Heart left ventricle (tissue), 16 donors: Measurements from ENCODE around the gene RINL. TPM values are rescaled to one million over a fixed set of nuclear protein-coding genes. Genes with fewer than 3 reads are reported as not detected.

ENCODE experiments used
- ATAC-seq, 4 donors: fragments of 200-7000 bp; cut with Tn5 transposase; one replicate each; pipeline ENCODE4 v1.9.1; 2020 to 2022; ENCODE audit warnings: moderate library complexity in 4 of 4, mild to moderate bottlenecking in 3 of 4, moderate number of reproducible peaks in 1 of 4
- DNase-seq, 5 donors: peaks; one replicate each; pipeline ENCODE4 v3.0.0-alpha.2; 2020
- H3K27ac ChIP-seq, 12 donors: fragments of 200-600 bp; sonication (generic) in 4 of 12; one replicate each; pipeline versions ENCODE4 v1.5.0 to v1.8.0; 2016 to 2022; ENCODE audit warnings: mild to moderate bottlenecking in 2 of 12
- H3K27me3 ChIP-seq, 9 donors: fragments of 200-600 bp; sonication (generic) in 2 of 9; one replicate each; pipeline versions ENCODE4 v1.5.1 to v1.8.0; 2016 to 2022; ENCODE audit warnings: mild to moderate bottlenecking in 3 of 9
- H3K36me3 ChIP-seq, 9 donors: fragments of 200-600 bp; sonication (generic) in 2 of 9; one replicate each; pipeline versions ENCODE4 v1.5.0 to v1.8.0; 2018 to 2022; ENCODE audit warnings: mild to moderate bottlenecking in 2 of 9
- H3K4me1 ChIP-seq, 12 donors: fragments of 200-600 bp; sonication (generic) in 4 of 12; one replicate each; pipeline versions ENCODE4 v1.5.0 to v1.8.0; 2016 to 2022; ENCODE audit warnings: mild to moderate bottlenecking in 3 of 12
- H3K4me3 ChIP-seq, 12 donors: fragments of 200-600 bp; sonication (generic) in 4 of 12; one replicate each; pipeline versions ENCODE4 v1.5.0 to v1.8.0; 2017 to 2022; ENCODE audit warnings: mild to moderate bottlenecking in 9 of 12, moderate library complexity in 4 of 12
- H3K9me3 ChIP-seq, 12 donors: fragments of 200-600 bp; sonication (generic) in 4 of 12; one replicate each; pipeline versions ENCODE4 v1.5.0 to v1.8.0; 2016 to 2022; ENCODE audit warnings: mild to moderate bottlenecking in 1 of 12
- POLR2A ChIP-seq, 2 donors: fragments of 450-650 bp; IDR thresholded peaks; one replicate each; pipeline ENCODE4 v1.6.1; 2017; ENCODE audit warnings: antibody characterized with exemption in 2 of 2, mild to moderate bottlenecking in 2 of 2, moderate library complexity in 2 of 2
- WGBS, 4 donors: extraction: QIAGEN DNeasy Blood & Tissue Kit in 2 of 4; methylation state at CpG; one replicate each; pipeline versions ENCODE4 v1.1.5 to v1.1.7; 2013 to 2018; 5-methylcytosine and 5-hydroxymethylcytosine counted together
- intact Hi-C, 10 donors: fragments of 100-400 bp; cut with DNase I; formaldehyde crosslinking; loops; one replicate each; pipeline versions ENCODE4 v1.11.1 to v1.14.2; 2022
- polyA plus RNA-seq, 2 donors: library from polyadenylated mRNA; stranded (reverse); fragments of 200-250 nt; gene quantifications; one replicate each; pipeline ENCODE4 v1.2.3, GENCODE V29; 2013
- total RNA-seq, 9 donors: library from RNA; depleted of rRNA in 2 of 9; stranded (reverse); fragments of >200 nt in 2 of 9; fragmentation: NEBNext Ultra II Directional in 3 of 9; extraction: Animal tissue kit (Norgen Biotek cat#: 25700) in 3 of 9; gene quantifications; one replicate each; pipeline versions ENCODE4 v1.1.0 to v1.2.4, GENCODE V29; 2016 to 2023
- TF ChIP-seq, protein P1 (sequence below), 12 donors: fragments of 200-600 bp; sonication (generic) in 4 of 12; IDR thresholded peaks; one replicate each; pipeline versions ENCODE4 v1.5.0 to v1.8.0; 2018 to 2022; ENCODE audit warnings: antibody characterized with exemption in 12 of 12, mild to moderate bottlenecking in 5 of 12
- donor health status: ischemic (EF 13 %, LVEDD 7.1; RV severe dilation, severe dysfunction).
- donor health status: healthy with polysubstance abuse.
- donor health status: DM: no; HTN: yes; CAD: no.
- donor health status: DM: no; HTN: no; CAD: no.
- donor health status: ischemic (EF 25% LVEDD 6.9; RV normal size, moderate dysfunction).
- donor health status: ischemic (EF 25% LVEDD 5.7; RV mildly dilated, moderate dysfunction).
- donor health status: healthy.
- donor health status: DM: yes; HTN: yes; CAD: no.
- donor health status: ischemic (EF 35%, LVEDD 5.7; RV mildly dilated, moderate dysfunction).
- donor health status: nonischemic (EF 11% LVEDD 7.7; RV severe dilation, severe dysfunction).
- donor health status: DM: yes; HTN: yes; CAD: no.
- donor health status: PGD.
- donor health status: ischemic (EF 29% LVEDD 5.4; RV normal size, mild dysfunction).
- donor health status: nonischemic (EF 23%, LVEDD 6.1; RV moderate dilation, normal function).

Gene RINL
- total and polyA plus RNA-seq, 11 donors = 1.6 to 11.3 (median 4.3) TPM

DNA sequence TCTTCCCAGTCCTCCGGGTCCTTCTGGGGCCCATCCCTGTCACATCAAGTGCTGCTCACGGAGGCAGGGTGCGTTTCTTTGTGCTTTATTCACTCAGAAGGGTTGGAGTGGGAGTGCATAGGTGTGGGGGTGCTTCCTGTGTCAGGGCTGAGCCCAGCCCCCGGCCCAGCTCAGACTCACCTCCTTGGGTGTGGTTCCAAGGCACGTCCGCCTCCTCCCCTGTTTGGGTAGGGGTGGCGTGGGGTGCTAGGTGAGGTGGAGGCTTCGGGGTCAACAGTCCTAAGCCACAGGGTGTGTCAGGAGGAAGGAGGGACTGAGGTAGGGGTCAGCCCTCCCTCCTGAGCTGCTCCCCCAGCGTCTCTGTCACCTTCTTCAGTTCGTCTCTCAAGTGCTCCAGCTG lies 30.8 kb upstream of the RINL start:
- DNase-seq (no peak), ATAC-seq (no peak)
- intact Hi-C loops = no loop called here
- H3K36me3 ChIP-seq = peaks cover 0 to 42% (median 30%) of the 10 kb centered on the region in 9 donors
- no peaks in the 10 kb centered on the region for H3K9me3 ChIP-seq
- H3K27ac ChIP-seq = no peak overlapping the region
- WGBS, 4 donors = 81 to 85% (median 83%) methylated on average over 7 to 10 of the region's 10 CpGs
- no peak for TF ChIP-seq POLR2A (IDR thresholded peaks at IDR 0.05)
- TF ChIP-seq, protein P1, sequence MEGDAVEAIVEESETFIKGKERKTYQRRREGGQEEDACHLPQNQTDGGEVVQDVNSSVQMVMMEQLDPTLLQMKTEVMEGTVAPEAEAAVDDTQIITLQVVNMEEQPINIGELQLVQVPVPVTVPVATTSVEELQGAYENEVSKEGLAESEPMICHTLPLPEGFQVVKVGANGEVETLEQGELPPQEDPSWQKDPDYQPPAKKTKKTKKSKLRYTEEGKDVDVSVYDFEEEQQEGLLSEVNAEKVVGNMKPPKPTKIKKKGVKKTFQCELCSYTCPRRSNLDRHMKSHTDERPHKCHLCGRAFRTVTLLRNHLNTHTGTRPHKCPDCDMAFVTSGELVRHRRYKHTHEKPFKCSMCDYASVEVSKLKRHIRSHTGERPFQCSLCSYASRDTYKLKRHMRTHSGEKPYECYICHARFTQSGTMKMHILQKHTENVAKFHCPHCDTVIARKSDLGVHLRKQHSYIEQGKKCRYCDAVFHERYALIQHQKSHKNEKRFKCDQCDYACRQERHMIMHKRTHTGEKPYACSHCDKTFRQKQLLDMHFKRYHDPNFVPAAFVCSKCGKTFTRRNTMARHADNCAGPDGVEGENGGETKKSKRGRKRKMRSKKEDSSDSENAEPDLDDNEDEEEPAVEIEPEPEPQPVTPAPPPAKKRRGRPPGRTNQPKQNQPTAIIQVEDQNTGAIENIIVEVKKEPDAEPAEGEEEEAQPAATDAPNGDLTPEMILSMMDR (IDR thresholded peaks at IDR 0.05) = no peak
- no peaks in the 10 kb centered on the region for H3K4me1 ChIP-seq
- H3K4me3 ChIP-seq = no peak overlapping the region
- H3K27me3 ChIP-seq = peaks cover 0 to 16% (median 0%) of the 10 kb centered on the region in 9 donors

DNA sequence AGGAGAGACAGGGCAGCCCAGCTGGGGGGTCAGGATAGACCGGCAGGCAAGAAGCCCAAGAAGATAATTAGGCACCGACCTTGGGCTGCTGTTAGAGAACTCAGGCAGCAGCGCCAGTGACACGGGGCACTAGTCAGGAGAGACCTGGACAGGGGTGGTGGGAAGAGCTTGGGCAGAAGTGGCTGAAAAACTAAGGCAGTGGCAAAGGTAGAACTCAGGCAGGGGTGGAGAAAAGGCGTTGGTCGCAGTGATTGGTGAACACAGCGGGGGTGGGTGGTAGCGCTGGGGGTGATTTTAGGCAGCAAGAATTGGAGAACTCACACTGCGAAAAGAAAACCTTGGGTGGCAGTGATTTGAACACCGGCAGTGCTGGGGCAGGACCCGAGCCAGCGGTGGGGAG lies 29.6 kb upstream of the RINL start:
- H3K9me3 ChIP-seq = no peaks in the 10 kb centered on the region
- H3K27ac ChIP-seq = no peak overlapping the region
- 96 to 97% (median 96%) methylated on average over 12 of the region's 12 CpGs for WGBS, 4 donors
- intact Hi-C loops = no loop called here
- DNase-seq = no peak
- H3K4me1 ChIP-seq = no peaks in the 10 kb centered on the region
- peaks cover 0 to 16% (median 0%) of the 10 kb centered on the region in 9 donors for H3K27me3 ChIP-seq
- ATAC-seq = no peak
- no peak overlapping the region for H3K4me3 ChIP-seq
- TF ChIP-seq POLR2A (IDR thresholded peaks at IDR 0.05) = no peak
- H3K36me3 ChIP-seq = peaks cover 0 to 42% (median 30%) of the 10 kb centered on the region in 9 donors

DNA sequence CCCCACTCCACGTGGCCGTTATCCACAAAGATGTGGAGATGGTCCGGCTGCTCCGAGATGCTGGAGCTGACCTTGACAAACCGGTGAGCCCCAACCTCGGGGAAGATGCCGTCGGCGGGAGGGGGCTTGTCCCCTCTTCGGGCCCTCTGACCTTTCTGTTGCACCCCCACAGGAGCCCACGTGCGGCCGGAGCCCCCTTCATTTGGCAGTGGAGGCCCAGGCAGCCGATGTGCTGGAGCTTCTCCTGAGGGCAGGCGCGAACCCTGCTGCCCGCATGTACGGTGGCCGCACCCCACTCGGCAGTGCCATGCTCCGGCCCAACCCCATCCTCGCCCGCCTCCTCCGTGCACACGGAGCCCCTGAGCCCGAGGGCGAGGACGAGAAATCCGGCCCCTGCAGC lies 29.2 kb upstream of the RINL start:
- no peak for ATAC-seq
- Histone ChIP-seq H3K9me3 (no peaks in the 10 kb centered on the region), H3K27me3 (peaks cover 0 to 15% (median 0%) of the 10 kb centered on the region in 9 donors), H3K27ac (no peak overlapping the region), H3K36me3 (peaks cover 0 to 42% (median 30%) of the 10 kb centered on the region in 9 donors), H3K4me3 (no peak overlapping the region), H3K4me1 (no peaks in the 10 kb centered on the region)
- WGBS, 4 donors = 95 to 96% (median 95%) methylated on average over 29 of the region's 29 CpGs
- intact Hi-C loops = no loop called here
- no peak for DNase-seq
- TF ChIP-seq POLR2A (IDR thresholded peaks at IDR 0.05) = no peak
- TF ChIP-seq, protein P1 (IDR thresholded peaks at IDR 0.05) = no peak

DNA sequence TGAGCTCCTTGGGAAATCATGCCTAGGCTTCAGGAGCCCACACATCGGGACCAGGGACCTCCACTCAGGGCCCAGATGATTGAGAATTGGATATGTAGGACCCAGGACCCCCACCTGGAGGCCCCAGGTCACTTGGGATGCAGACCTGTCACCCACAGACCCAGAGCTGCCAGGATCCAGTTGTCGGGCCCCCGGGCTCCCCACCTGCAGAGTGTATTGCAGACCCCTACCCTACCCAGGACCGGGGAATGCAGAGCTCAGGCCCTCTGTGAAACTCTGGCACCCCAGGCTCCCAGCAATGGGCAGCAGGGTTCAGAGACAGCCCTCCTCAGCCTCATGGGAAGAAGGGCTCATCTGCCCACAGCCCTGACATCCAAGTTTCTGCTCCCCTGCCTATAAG lies 27.5 kb upstream of the RINL start:
- no peak for DNase-seq
- Histone ChIP-seq H3K4me1 (peaks cover 0 to 12% (median 7%) of the 10 kb centered on the region in 12 donors), H3K27ac (no peak overlapping the region), H3K27me3 (no peaks in the 10 kb centered on the region), H3K9me3 (peaks cover 0 to 3% (median 0%) of the 10 kb centered on the region in 12 donors), H3K4me3 (no peak overlapping the region), H3K36me3 (peaks cover 0 to 42% (median 30%) of the 10 kb centered on the region in 9 donors)
- ATAC-seq = no peak
- TF ChIP-seq, protein P1 (IDR thresholded peaks at IDR 0.05) = no peak
- TF ChIP-seq POLR2A (IDR thresholded peaks at IDR 0.05) = no peak
- 93 to 100% (median 94%) methylated on average over 2 to 4 of the region's 4 CpGs for WGBS, 4 donors
- intact Hi-C loops = no loop called here
